Coronary artery (tissue), 2 donors: ENCODE results near the gene SALL3.
"Not testable (repeated sequence)": the region's sequence is repeated elsewhere in the genome, so short reads cannot be mapped to it uniquely, and the experiment has no call there.

ENCODE experiments used
- DNase-seq: peaks from one replicate; pipeline ENCODE4 v3.0.0-alpha.2; 2017; ENCODE audit warnings: low spot score
- H3K27ac ChIP-seq, 2 donors: fragments of 200-600 bp; sonication (generic); one replicate each; pipeline ENCODE4 v1.5.1; 2016 to 2019
- H3K4me3 ChIP-seq: fragments of 200-600 bp; sonication (generic); 2 replicates; pipeline ENCODE4 v1.5.1; 2016; ENCODE audit warnings: mild to moderate bottlenecking, moderate library complexity
- CTCF ChIP-seq: fragments of 200-600 bp; sonication (generic); IDR thresholded peaks from one replicate; pipeline ENCODE4 v1.5.1; 2019; ENCODE audit warnings: antibody characterized with exemption

Gene SALL3

DNA sequence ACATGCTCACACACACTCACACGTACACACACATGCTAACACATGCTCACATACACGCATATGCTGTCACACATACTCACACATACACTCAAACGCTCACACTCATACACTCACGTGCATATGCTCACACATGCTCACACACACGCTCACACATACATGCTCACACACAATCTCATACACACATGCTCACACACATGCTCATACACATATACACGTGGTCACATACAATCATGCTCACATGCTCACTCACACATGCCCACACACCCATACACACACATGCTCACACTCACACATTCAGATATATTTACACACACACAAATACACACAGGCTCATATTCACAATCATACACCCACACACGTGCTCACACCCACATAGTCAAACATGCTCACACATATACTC is 17.5 kb upstream of the SALL3 start:
- TF ChIP-seq CTCF: no peak
- no peak overlapping the region for H3K27ac ChIP-seq

DNA sequence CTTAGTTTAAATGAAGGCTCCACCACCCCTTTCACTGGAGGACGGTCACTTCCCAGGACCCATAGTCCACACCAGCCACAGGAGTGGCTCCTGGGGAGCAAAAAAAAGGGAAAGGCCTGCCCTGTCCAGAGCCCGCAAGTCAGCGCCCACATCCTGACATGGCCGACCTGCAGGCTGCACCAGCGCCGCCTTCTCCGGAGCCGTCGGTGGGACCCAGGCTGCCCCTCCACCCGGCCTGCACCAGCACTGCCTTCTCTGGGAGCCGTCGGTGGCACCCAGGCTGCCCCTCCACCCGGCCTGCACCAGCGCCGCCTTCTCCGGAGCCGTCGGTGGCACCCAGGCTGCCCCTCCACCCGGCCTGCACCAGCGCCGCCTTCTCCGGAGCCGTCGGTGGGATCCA is 14.9 kb upstream of the SALL3 start:
- not testable (repeated sequence) for H3K4me3 ChIP-seq, H3K27ac ChIP-seq, DNase-seq

More for the DNA sequence above, 17.5 kb upstream of the SALL3 start:
- no peak overlapping the region for H3K4me3 ChIP-seq
- DNase-seq: no peak

DNA sequence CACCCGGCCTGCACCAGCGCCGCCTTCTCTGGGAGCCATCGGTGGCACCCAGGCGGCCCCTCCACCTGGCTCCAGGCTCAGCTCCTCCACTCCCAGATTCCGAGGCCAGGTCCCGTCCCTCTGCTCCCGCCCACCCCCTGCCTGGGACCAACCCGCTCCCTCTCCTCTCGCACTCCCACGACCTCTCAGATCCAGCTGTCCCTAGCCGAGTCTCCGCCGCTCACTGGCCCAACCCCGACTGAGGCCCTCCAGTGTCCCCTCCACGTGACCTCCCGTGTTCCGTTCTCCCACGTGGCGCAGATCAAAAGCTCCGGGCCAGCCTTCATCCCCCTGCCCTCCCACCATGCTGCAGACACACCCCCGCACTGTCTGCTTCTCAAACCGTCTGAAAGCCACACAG is 14.4 kb upstream of the SALL3 start:
- no peak for DNase-seq
- Histone ChIP-seq H3K4me3 (no peak overlapping the region), H3K27ac (no peak overlapping the region)
- no peak for TF ChIP-seq CTCF

- TF ChIP-seq CTCF: no peak
- H3K4me3 ChIP-seq: no peak overlapping the region
- H3K27ac ChIP-seq: no peak overlapping the region
- no peak for DNase-seq
Measured at GRCh38 chr18:78965917-78966792, 13.5 kb upstream of the SALL3 start.

- Histone ChIP-seq H3K27ac (no peak overlapping the region), H3K4me3 (no peak overlapping the region)
- no peak for DNase-seq
- no peak for TF ChIP-seq CTCF
Measured at GRCh38 chr18:78966793-78967106, 12.9 kb upstream of the SALL3 start.

DNA sequence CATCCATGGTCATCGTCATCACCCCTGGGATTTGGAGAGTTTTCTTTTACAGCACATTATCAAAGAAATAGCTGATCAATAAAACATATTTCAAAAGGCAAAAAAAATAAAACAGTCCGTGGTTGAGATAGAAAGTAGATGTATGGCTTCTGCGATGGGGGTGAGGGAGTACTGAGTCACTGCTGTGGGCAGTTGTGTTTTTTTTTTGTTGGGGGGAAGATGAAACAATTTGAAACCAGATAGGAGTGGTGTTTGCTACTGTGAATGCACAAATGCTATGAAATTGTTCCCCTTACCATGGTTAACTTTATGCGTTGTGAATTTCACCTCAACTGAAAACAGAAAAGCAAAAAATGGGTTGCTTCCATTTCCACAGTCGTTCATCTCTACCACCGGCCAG is 11.9 kb upstream of the SALL3 start:
- no peak for DNase-seq
- H3K4me3 ChIP-seq: no peak overlapping the region
- no peak overlapping the region for H3K27ac ChIP-seq
- TF ChIP-seq CTCF: no peak

DNA sequence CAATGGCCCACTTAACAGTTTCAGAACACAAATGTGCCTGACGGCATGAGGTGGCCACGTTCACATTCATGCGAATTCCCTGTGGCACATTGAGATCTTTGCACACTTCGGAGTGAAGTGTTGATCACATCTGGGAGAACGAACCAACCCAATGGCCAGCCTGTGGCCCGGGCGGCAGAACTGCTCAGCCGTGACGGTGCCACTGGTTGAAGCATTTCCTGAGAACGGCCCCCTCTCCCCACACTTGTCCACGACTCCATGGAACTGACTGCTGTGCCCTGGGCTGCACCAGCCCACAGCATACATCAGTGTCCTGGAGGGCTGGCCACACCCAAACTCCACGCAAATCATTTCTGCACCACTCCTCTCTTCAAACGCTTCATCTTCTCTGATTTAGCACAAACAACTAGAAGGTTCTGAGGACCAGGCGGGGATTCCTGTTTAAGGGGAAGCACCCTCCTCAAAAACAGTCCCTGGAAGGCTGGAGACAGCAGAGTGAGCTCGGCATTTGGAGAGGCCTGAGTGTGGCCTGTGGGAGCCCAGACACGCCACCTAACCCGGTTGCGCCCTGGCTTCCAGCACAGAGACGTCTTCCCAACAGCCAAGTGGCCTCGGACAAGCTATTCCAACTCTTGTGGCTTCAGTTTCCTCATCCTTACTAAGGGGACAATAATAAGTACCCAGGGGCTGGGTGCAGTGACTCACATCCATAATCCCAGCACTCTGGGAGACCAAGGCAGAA is 9.9 kb upstream of the SALL3 start:
- TF ChIP-seq CTCF: no peak
- Histone ChIP-seq H3K4me3 (no peak overlapping the region), H3K27ac (no peak overlapping the region)
- no peak for DNase-seq
